SK-N-SH (cell line): ENCODE data around the gene GSTT2. TPM values are rescaled to one million over a fixed set of nuclear protein-coding genes. Genes with fewer than 3 reads are reported as not detected.

Experiments
- CTCF ChIA-PET: fragments of 300-600, 350-600 bp; formaldehyde crosslinking; extraction: SDS; loops from one replicate; lab custom pipeline; 2021; lab: Yijun Ruan, JAX
- POLR2A ChIA-PET: fragments of 350-600 bp; sonication (Branson Sonifier 250); formaldehyde crosslinking; extraction: SDS; loops from one replicate; lab custom pipeline; 2020; ENCODE audit warnings: antibody characterized with exemption, inconsistent platforms; lab: Yijun Ruan, JAX
- DNase-seq: peaks from one replicate; pipeline ENCODE4 v3.0.0; 2012
- H2AFZ ChIP-seq: fragments of 200-600 bp; sonication (generic); 2 replicates; pipeline ENCODE4 v1.8.1; 2016; ENCODE audit warnings: antibody characterized with exemption, mild to moderate bottlenecking, low read depth
- H3F3A ChIP-seq: fragments of 200-600 bp; sonication (generic); replicated peaks from 2 replicates; pipeline ENCODE3; 2016; ENCODE audit warnings: antibody characterized with exemption, mild to moderate bottlenecking; ENCODE audit not compliant: insufficient read depth
- H3K27ac ChIP-seq, 2 experiments: fragments of 200-500 bp in 1 of 2; fragments of 200-600 bp in 1 of 2; sonication (Bioruptor generic) in 1 of 2; sonication (generic), shearing (Covaris generic) in 1 of 2; 2 replicates each; pipeline versions ENCODE4 v1.5.1 to v1.6.1; 2014 to 2016; ENCODE audit warnings: low read depth in 2 of 2, inconsistent platforms in 1 of 2, low read length in 1 of 2, mild to moderate bottlenecking in 1 of 2, mixed read lengths in 1 of 2
- H3K27me3 ChIP-seq: fragments of 200-600 bp; sonication (generic), shearing (Covaris generic); 2 replicates; pipeline ENCODE4 v1.6.1; 2016; ENCODE audit warnings: mixed run types; ENCODE audit not compliant: insufficient read depth
- H3K36me3 ChIP-seq, 2 experiments: fragments of 200-500 bp in 1 of 2; fragments of 200-600 bp in 1 of 2; sonication (Bioruptor generic) in 1 of 2; sonication (generic) in 1 of 2; replicated peaks in 1 of 2; 2 replicates each; pipeline versions ENCODE3 to v1.5.1; 2014 to 2016; ENCODE audit warnings: low read length in 1 of 2, mild to moderate bottlenecking in 1 of 2; ENCODE audit not compliant: insufficient read depth in 2 of 2, control insufficient read depth in 1 of 2
- H3K4me1 ChIP-seq, 2 experiments: fragments of 200-500 bp in 1 of 2; fragments of 200-600 bp in 1 of 2; sonication (Bioruptor generic) in 1 of 2; sonication (generic), shearing (Covaris generic) in 1 of 2; 2 replicates each; pipeline versions ENCODE4 v1.5.1 to v1.6.1; 2014 to 2016; ENCODE audit warnings: low read depth in 1 of 2, low read length in 1 of 2, mixed run types in 1 of 2; ENCODE audit not compliant: insufficient read depth in 2 of 2, control insufficient read depth in 1 of 2
- H3K4me2 ChIP-seq: fragments of 200-600 bp; sonication (generic), shearing (Covaris generic); 2 replicates; pipeline ENCODE4 v1.6.1; 2017; ENCODE audit warnings: mixed run types
- H3K4me3 ChIP-seq, 2 experiments: fragments of 200-500 bp in 1 of 2; fragments of 200-600 bp in 1 of 2; sonication (Bioruptor generic) in 1 of 2; sonication (generic), shearing (Covaris generic) in 1 of 2; 2 replicates each; pipeline versions ENCODE4 v1.5.1 to v1.8.1; 2014 to 2016; ENCODE audit warnings: low read depth in 2 of 2, inconsistent platforms in 1 of 2, low read length in 1 of 2, mild to moderate bottlenecking in 1 of 2, mixed read lengths in 1 of 2, moderate library complexity in 1 of 2
- H3K79me2 ChIP-seq: fragments of 200-600 bp; sonication (generic); 2 replicates; pipeline ENCODE4 v1.8.1; 2017; ENCODE audit warnings: mild to moderate bottlenecking; ENCODE audit not compliant: insufficient read depth
- H3K9ac ChIP-seq: fragments of 200-600 bp; sonication (generic); 2 replicates; pipeline ENCODE4 v1.6.1; 2017; ENCODE audit warnings: mixed run types
- H3K9me2 ChIP-seq: fragments of 200-600 bp; sonication (generic); 2 replicates; pipeline ENCODE4 v1.6.1; 2017; ENCODE audit warnings: mixed run types
- H3K9me3 ChIP-seq: fragments of 200-600 bp; sonication (generic); 2 replicates; pipeline ENCODE4 v1.6.1; 2017; ENCODE audit warnings: mixed run types, mild to moderate bottlenecking, moderate library complexity
- H4K20me1 ChIP-seq: fragments of 200-600 bp; sonication (generic); 2 replicates; pipeline ENCODE4 v1.6.1; 2017; ENCODE audit warnings: mild to moderate bottlenecking, mixed run types; ENCODE audit not compliant: insufficient read depth
- EP300 ChIP-seq, 2 experiments: IDR thresholded peaks; 2 replicates each; pipeline versions ENCODE4 v1.4.0 to v1.6.1; 2012; ENCODE audit warnings: borderline replicate concordance in 1 of 2, low read depth in 1 of 2, low read length in 1 of 2
- EZH2phosphoT487 ChIP-seq: fragments of 200-600 bp; sonication (generic); IDR thresholded peaks from 2 replicates; pipeline ENCODE4 v1.6.1; 2017; ENCODE audit warnings: low read depth, mixed run types, mild to moderate bottlenecking, antibody characterized with exemption, moderate library complexity, borderline replicate concordance
- FOSL2 ChIP-seq: IDR thresholded peaks from 2 replicates; pipeline ENCODE4 v1.4.0; 2012; ENCODE audit warnings: low read depth, mild to moderate bottlenecking, moderate library complexity, borderline replicate concordance
- FOXJ3 ChIP-seq: sonication (generic); formaldehyde crosslinking; IDR thresholded peaks from 2 replicates; pipeline ENCODE4 v1.5.1; 2020; ENCODE audit warnings: mild to moderate bottlenecking, missing genetic modification reagents
- JUND ChIP-seq: IDR thresholded peaks from 2 replicates; pipeline ENCODE4 v1.4.0; 2012
- POLR2AphosphoS5 ChIP-seq: IDR thresholded peaks from 2 replicates; pipeline ENCODE4 v1.6.1; 2012; ENCODE audit warnings: low read depth, low read length
- RFX5 ChIP-seq: IDR thresholded peaks from 2 replicates; pipeline ENCODE4 v1.6.1; 2012; ENCODE audit warnings: mild to moderate bottlenecking, improper control_type of control experiment, low read length
- RXRA ChIP-seq: IDR thresholded peaks from 2 replicates; pipeline ENCODE4 v1.4.0; 2012; ENCODE audit warnings: low read depth, mild to moderate bottlenecking, borderline replicate concordance
- SMC3 ChIP-seq: IDR thresholded peaks from 2 replicates; pipeline ENCODE4 v1.6.1; 2012; ENCODE audit warnings: low read depth, low read length, improper control_type of control experiment
- TCF12 ChIP-seq: IDR thresholded peaks from 2 replicates; pipeline ENCODE4 v1.4.0; 2012
- TEAD4 ChIP-seq: IDR thresholded peaks from 2 replicates; pipeline ENCODE4 v1.4.0; 2012; ENCODE audit warnings: mild to moderate bottlenecking, borderline replicate concordance; ENCODE audit not compliant: insufficient read depth
- YY1 ChIP-seq: IDR thresholded peaks from 2 replicates; pipeline ENCODE4 v1.4.0; 2012; ENCODE audit warnings: low read depth, mild to moderate bottlenecking
- WGBS: methylation state at CpG from one replicate; pipeline ENCODE4 v1.1.6; 2017; ENCODE audit warnings: low lambda C conversion rate; 5-methylcytosine and 5-hydroxymethylcytosine counted together
- polyA plus RNA-seq, 3 experiments: library from polyadenylated mRNA; depleted of rRNA; stranded (reverse); fragments of >200 nt; gene quantifications; 2 replicates each; pipeline ENCODE4 v1.2.3, GENCODE V29; 2012
- TF ChIP-seq, protein P1 (sequence below): IDR thresholded peaks from 2 replicates; pipeline ENCODE4; 2012
- TF ChIP-seq, protein P2 (sequence below): fragments of 150-350 bp; IDR thresholded peaks from 2 replicates; pipeline ENCODE4 v1.6.1; 2016; ENCODE audit warnings: mild to moderate bottlenecking, low read depth, low read length
- TF ChIP-seq, protein P3 (sequence below): fragments of 150-350 bp; IDR thresholded peaks from 2 replicates; pipeline ENCODE4 v1.6.1; 2017; ENCODE audit warnings: antibody characterized with exemption, low read length, low read depth, borderline replicate concordance
- TF ChIP-seq, protein P4 (sequence below): IDR thresholded peaks from 2 replicates; pipeline ENCODE4 v1.4.0; 2012; ENCODE audit warnings: low read depth, borderline replicate concordance
- TF ChIP-seq, protein P5 (sequence below): IDR thresholded peaks from 2 replicates; pipeline ENCODE4 v1.6.1; 2012; ENCODE audit warnings: mild to moderate bottlenecking, low read depth, low read length, moderate library complexity

GSTT2 gene
- polyA plus RNA-seq, 1 of the 3 experiments (the other 2 are of a cell fraction): 3.7 TPM

DNA sequence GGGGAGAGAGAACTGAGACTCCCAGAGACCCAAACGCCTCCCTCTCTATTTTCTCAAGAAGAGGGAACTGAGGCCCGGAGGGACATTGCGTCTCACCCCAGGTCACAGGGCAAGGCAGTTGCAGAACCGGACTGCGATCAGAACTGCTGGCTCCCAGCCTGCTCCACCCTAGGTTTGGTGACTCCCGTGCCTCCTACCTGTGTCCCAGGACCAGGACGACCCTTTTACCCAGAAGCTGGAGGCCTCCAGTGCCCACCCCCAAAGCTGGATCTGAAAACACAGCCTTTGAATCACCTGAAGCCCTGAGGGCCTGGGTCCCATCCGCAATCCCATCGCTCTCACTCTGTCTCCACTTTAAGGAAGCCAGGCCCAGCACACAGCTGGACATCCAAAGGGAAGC is 24.0 kb downstream of the GSTT2 start (continued):
- TF ChIP-seq EP300 (IDR thresholded peaks at IDR 0.05; ENCODE audit: borderline replicate concordance in 1 of 2, low read depth in 1 of 2, low read length in 1 of 2): no peak
- no peak for TF ChIP-seq EZH2phosphoT487
- no peak for TF ChIP-seq TEAD4
- no peak for TF ChIP-seq YY1
- no peak for TF ChIP-seq FOSL2
- TF ChIP-seq, all 33 proteins: peak for 0

DNA sequence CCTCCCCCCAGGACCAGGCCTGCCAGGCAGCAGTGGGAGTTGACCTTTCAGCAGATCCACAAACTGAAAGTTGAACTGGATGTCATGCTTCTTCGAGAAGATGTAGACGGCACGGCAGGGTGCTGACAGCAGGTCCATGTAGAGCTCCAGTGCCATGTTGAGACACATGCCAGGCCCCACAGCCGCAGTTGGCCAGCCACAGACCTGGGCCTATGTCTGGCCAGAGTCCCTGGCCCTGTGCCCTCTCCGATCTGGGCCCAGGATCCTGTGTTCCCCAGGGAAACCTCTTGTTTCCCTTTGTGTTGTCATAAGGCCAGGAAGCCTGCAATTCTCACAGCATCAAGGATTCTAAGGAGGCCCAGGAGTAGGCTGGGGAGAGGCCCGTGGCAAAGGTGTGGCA is 25.3 kb downstream of the GSTT2 start, which contains the start of gene GSTT4:
TSS of gene GSTT4 (minus strand) at position 253 of the 400 bp plus-strand sequence. CDS start at position 156, 97 bp downstream.
- Histone ChIP-seq H3K36me3 (no peaks in the 10 kb centered on the region), H3F3A (peaks cover under 1% of the 10 kb centered on the region), H3K9me2 (no peaks in the 10 kb centered on the region), H3K9me3 (no peaks in the 10 kb centered on the region), H2AFZ (no peak within 1 kb of the TSS), H3K27me3 (no peaks in the 10 kb centered on the region), H3K27ac (no peak within 1 kb of the TSS), H3K4me2 (no peak within 1 kb of the TSS), H3K4me1 (peaks cover 0 to 5% of the 10 kb centered on the region in 2 experiments; a peak in 1 of 4 replicates), H4K20me1 (no peaks in the 10 kb centered on the region), H3K79me2 (no peaks in the 10 kb centered on the region), H3K4me3 (no peak within 1 kb of the TSS), H3K9ac (no peak within 1 kb of the TSS)
- CTCF ChIA-PET: interaction anchor here (1.3 kb wide), 1 partner anchor 242 kb away, joined by 3 read pairs; no protein-coding TSS in a partner anchor
- WGBS: 71% methylated on average over 6 of the region's 6 CpGs
- POLR2A ChIA-PET: no interaction called here
- DNase-seq: no peak
- TF ChIP-seq, protein P1, sequence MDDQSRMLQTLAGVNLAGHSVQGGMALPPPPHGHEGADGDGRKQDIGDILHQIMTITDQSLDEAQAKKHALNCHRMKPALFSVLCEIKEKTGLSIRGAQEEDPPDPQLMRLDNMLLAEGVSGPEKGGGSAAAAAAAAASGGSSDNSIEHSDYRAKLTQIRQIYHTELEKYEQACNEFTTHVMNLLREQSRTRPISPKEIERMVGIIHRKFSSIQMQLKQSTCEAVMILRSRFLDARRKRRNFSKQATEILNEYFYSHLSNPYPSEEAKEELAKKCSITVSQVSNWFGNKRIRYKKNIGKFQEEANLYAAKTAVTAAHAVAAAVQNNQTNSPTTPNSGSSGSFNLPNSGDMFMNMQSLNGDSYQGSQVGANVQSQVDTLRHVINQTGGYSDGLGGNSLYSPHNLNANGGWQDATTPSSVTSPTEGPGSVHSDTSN: no peak
- TF ChIP-seq, protein P2, sequence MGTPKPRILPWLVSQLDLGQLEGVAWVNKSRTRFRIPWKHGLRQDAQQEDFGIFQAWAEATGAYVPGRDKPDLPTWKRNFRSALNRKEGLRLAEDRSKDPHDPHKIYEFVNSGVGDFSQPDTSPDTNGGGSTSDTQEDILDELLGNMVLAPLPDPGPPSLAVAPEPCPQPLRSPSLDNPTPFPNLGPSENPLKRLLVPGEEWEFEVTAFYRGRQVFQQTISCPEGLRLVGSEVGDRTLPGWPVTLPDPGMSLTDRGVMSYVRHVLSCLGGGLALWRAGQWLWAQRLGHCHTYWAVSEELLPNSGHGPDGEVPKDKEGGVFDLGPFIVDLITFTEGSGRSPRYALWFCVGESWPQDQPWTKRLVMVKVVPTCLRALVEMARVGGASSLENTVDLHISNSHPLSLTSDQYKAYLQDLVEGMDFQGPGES: no peak
- TF ChIP-seq SMC3 (no peak), TCF12 (no peak), FOXJ3 (CRISPR knock-in tag) (no peak), JUND (no peak), RXRA (no peak), POLR2AphosphoS5 (no peak), RFX5 (no peak), FOSL2 (no peak)
- TF ChIP-seq, protein P3, sequence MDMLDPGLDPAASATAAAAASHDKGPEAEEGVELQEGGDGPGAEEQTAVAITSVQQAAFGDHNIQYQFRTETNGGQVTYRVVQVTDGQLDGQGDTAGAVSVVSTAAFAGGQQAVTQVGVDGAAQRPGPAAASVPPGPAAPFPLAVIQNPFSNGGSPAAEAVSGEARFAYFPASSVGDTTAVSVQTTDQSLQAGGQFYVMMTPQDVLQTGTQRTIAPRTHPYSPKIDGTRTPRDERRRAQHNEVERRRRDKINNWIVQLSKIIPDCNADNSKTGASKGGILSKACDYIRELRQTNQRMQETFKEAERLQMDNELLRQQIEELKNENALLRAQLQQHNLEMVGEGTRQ: no peak
- TF ChIP-seq, protein P4, sequence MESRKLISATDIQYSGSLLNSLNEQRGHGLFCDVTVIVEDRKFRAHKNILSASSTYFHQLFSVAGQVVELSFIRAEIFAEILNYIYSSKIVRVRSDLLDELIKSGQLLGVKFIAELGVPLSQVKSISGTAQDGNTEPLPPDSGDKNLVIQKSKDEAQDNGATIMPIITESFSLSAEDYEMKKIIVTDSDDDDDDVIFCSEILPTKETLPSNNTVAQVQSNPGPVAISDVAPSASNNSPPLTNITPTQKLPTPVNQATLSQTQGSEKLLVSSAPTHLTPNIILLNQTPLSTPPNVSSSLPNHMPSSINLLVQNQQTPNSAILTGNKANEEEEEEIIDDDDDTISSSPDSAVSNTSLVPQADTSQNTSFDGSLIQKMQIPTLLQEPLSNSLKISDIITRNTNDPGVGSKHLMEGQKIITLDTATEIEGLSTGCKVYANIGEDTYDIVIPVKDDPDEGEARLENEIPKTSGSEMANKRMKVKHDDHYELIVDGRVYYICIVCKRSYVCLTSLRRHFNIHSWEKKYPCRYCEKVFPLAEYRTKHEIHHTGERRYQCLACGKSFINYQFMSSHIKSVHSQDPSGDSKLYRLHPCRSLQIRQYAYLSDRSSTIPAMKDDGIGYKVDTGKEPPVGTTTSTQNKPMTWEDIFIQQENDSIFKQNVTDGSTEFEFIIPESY: no peak
- TF ChIP-seq, protein P5, sequence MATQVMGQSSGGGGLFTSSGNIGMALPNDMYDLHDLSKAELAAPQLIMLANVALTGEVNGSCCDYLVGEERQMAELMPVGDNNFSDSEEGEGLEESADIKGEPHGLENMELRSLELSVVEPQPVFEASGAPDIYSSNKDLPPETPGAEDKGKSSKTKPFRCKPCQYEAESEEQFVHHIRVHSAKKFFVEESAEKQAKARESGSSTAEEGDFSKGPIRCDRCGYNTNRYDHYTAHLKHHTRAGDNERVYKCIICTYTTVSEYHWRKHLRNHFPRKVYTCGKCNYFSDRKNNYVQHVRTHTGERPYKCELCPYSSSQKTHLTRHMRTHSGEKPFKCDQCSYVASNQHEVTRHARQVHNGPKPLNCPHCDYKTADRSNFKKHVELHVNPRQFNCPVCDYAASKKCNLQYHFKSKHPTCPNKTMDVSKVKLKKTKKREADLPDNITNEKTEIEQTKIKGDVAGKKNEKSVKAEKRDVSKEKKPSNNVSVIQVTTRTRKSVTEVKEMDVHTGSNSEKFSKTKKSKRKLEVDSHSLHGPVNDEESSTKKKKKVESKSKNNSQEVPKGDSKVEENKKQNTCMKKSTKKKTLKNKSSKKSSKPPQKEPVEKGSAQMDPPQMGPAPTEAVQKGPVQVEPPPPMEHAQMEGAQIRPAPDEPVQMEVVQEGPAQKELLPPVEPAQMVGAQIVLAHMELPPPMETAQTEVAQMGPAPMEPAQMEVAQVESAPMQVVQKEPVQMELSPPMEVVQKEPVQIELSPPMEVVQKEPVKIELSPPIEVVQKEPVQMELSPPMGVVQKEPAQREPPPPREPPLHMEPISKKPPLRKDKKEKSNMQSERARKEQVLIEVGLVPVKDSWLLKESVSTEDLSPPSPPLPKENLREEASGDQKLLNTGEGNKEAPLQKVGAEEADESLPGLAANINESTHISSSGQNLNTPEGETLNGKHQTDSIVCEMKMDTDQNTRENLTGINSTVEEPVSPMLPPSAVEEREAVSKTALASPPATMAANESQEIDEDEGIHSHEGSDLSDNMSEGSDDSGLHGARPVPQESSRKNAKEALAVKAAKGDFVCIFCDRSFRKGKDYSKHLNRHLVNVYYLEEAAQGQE: no peak
